GM18868 (cell line): Measurements from ENCODE around the gene CARD16.

Source experiments
- ATAC-seq: cut with Tn5 transposase; IDR thresholded peaks from one replicate; pipeline ENCODE4 v1.9.1; 2021; ENCODE audit warnings: mild to moderate bottlenecking, moderate library complexity; ENCODE audit not compliant: unreplicated experiment

The CARD16 gene

GRCh38 chr11:104997288-104997687 lies 47.8 kb downstream of the CARD16 start:
- no peak for ATAC-seq

- no peak for ATAC-seq
Measured at GRCh38 chr11:104995001-104995408, 50.1 kb downstream of the CARD16 start.

- ATAC-seq, result no peak
Measured at GRCh38 chr11:104992781-104993180, 52.4 kb downstream of the CARD16 start.

- no peak for ATAC-seq
Measured at GRCh38 chr11:104991994-104992393, 53.1 kb downstream of the CARD16 start.
